ENCODE measurements around the gene PIGQ.

Gene PIGQ

GRCh38 chr16:555528-556473 lies 14.0 kb upstream of the PIGQ start:
- DNase-seq (ENCODE audit: low read depth in 2 of 2): no peak

- no peak for DNase-seq (ENCODE audit: low read depth in 2 of 2)
Measured at GRCh38 chr16:556474-557173, 13.1 kb upstream of the PIGQ start.

GRCh38 chr16:557463-558297 lies 12.1 kb upstream of the PIGQ start:
- DNase-seq (ENCODE audit: low read depth in 2 of 2): no peak

- DNase-seq (ENCODE audit: low read depth in 2 of 2): no peak
Measured at GRCh38 chr16:558298-559020, 11.3 kb upstream of the PIGQ start.

GRCh38 chr16:559021-559380 lies 10.8 kb upstream of the PIGQ start:
- DNase-seq (ENCODE audit: low read depth in 2 of 2): no peak

GRCh38 chr16:559411-560203 lies 10.2 kb upstream of the PIGQ start:
- DNase-seq (ENCODE audit: low read depth in 2 of 2): no peak

GRCh38 chr16:560204-560700 lies 9.5 kb upstream of the PIGQ start, which contains the start of gene PRR35:
PRR35 (plus strand) TSS chr16:560394; CDS start chr16:563295, 2,901 bp downstream.
- no peak for DNase-seq (ENCODE audit: low read depth in 2 of 2)

- no peak for DNase-seq (ENCODE audit: low read depth in 2 of 2)
Measured at GRCh38 chr16:560701-561412, 8.9 kb upstream of the PIGQ start.

GRCh38 chr16:561413-561794 lies 8.4 kb upstream of the PIGQ start:
- no peak for DNase-seq (ENCODE audit: low read depth in 2 of 2)

- no peak for DNase-seq (ENCODE audit: low read depth in 2 of 2)
Measured at GRCh38 chr16:561957-562938, 7.5 kb upstream of the PIGQ start.

GRCh38 chr16:563072-563644 lies 6.6 kb upstream of the PIGQ start:
- no peak for DNase-seq (ENCODE audit: low read depth in 2 of 2)

- no peak for DNase-seq (ENCODE audit: low read depth in 2 of 2)
Measured at GRCh38 chr16:564690-565418, 4.9 kb upstream of the PIGQ start.

- DNase-seq (ENCODE audit: low read depth in 2 of 2): no peak
Measured at GRCh38 chr16:565419-566330, 4.1 kb upstream of the PIGQ start.

GRCh38 chr16:566475-567372 lies 3.0 kb upstream of the PIGQ start, which contains the start of gene NHLRC4:
NHLRC4 (plus strand) TSS chr16:567005; CDS start chr16:568048, 1,043 bp downstream.
- peak in 1 of 2 experiments; percentile 40 for DNase-seq (ENCODE audit: low read depth in 2 of 2)

All from stimulated activated CD4-positive, alpha-beta T cell treated with anti-CD3 and anti-CD28 coated beads, Interleukin-12 subunit alpha, Interleukin-12 subunit beta, amount 100 ng/mL, for 24 hours (primary cell).